ENCODE results near the gene VPS13D.

DNA sequence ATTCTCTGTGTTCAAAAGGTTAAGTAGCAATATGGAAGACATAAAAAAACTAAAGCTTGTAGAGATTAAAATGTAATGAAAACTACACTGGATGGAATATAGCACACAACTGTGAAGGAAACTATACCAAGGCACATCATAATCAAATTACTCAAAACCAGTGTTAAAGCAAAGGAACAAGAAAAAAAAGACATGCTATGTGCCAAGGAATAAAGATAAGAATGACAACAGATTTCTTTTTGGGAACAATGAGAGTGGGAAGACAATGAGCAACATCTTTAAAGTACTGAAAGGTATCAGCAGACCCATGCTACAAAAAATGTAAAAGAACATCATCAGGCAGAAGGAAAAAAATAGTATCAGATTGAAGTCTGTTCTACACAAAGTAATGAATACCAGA lies 157.8 kb downstream of the VPS13D start:
- TF ChIP-seq, protein P1, sequence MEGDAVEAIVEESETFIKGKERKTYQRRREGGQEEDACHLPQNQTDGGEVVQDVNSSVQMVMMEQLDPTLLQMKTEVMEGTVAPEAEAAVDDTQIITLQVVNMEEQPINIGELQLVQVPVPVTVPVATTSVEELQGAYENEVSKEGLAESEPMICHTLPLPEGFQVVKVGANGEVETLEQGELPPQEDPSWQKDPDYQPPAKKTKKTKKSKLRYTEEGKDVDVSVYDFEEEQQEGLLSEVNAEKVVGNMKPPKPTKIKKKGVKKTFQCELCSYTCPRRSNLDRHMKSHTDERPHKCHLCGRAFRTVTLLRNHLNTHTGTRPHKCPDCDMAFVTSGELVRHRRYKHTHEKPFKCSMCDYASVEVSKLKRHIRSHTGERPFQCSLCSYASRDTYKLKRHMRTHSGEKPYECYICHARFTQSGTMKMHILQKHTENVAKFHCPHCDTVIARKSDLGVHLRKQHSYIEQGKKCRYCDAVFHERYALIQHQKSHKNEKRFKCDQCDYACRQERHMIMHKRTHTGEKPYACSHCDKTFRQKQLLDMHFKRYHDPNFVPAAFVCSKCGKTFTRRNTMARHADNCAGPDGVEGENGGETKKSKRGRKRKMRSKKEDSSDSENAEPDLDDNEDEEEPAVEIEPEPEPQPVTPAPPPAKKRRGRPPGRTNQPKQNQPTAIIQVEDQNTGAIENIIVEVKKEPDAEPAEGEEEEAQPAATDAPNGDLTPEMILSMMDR (IDR thresholded peaks at IDR 0.05; ENCODE audit: low read depth, low read length, missing input control): no peak
- TF ChIP-seq NR2F2 (IDR thresholded peaks at IDR 0.05) (no peak), SP1 (IDR thresholded peaks at IDR 0.05) (no peak), YY1 (IDR thresholded peaks at IDR 0.05) (no peak)
- TF ChIP-seq, protein P2, sequence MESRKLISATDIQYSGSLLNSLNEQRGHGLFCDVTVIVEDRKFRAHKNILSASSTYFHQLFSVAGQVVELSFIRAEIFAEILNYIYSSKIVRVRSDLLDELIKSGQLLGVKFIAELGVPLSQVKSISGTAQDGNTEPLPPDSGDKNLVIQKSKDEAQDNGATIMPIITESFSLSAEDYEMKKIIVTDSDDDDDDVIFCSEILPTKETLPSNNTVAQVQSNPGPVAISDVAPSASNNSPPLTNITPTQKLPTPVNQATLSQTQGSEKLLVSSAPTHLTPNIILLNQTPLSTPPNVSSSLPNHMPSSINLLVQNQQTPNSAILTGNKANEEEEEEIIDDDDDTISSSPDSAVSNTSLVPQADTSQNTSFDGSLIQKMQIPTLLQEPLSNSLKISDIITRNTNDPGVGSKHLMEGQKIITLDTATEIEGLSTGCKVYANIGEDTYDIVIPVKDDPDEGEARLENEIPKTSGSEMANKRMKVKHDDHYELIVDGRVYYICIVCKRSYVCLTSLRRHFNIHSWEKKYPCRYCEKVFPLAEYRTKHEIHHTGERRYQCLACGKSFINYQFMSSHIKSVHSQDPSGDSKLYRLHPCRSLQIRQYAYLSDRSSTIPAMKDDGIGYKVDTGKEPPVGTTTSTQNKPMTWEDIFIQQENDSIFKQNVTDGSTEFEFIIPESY (IDR thresholded peaks at IDR 0.05): no peak
- TF ChIP-seq, protein P3, sequence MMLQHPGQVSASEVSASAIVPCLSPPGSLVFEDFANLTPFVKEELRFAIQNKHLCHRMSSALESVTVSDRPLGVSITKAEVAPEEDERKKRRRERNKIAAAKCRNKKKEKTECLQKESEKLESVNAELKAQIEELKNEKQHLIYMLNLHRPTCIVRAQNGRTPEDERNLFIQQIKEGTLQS (IDR thresholded peaks at IDR 0.05): no peak

Measured in liver (tissue), 3 donors.